ENCODE results near the gene CYBB. TPM values are rescaled to one million over a fixed set of nuclear protein-coding genes. Genes with fewer than 3 reads are reported as not detected.

The CYBB gene
- total and polyA plus RNA-seq, 2 experiments from 2014 or later, result 0.06 TPM; not detected in 1

DNA sequence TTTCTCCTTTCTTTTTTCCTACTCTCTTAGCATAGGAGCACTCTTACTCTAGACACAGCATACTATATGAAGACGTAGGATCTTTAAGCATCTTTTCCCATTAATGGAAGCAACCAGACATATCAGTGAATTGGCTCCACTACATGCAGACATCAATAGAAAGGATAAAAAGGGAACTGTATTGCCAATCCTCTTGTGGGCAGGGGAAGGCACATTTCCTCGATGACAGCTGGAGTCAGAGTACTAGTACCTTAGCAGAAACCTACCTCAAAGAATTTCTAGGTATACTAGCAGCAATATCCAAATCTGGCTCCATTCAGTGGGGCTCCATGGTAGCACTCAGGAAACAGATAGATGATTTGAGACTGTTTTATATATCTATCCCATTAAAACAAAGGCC, 20.1 kb downstream of the CYBB start (continued):
- TF ChIP-seq CREB1 (CRISPR knock-in tag; IDR thresholded peaks at IDR 0.05; ENCODE audit: low read depth), result no peak
- no peak for TF ChIP-seq POLR2AphosphoS5 (IDR thresholded peaks at IDR 0.05; ENCODE audit: low read depth)
- no peak for TF ChIP-seq STAT1 (IDR thresholded peaks at IDR 0.05; ENCODE audit: unreplicated experiment)
- TF ChIP-seq ZNF331 (CRISPR knock-in tag; IDR thresholded peaks at IDR 0.05; ENCODE audit: low read depth), result no peak

- H3K4me1 Mint-ChIP-seq, result no peaks in the 10 kb centered on the region
- H3K27ac Mint-ChIP-seq, result no peak overlapping the region
- H3K27me3 Mint-ChIP-seq (ENCODE audit: insufficient read depth, low read depth, poor library complexity), result no peaks in the 10 kb centered on the region
- H3K27me3 ChIP-seq (ENCODE audit: insufficient read depth), result no peaks in the 10 kb centered on the region
- H3K4me1 ChIP-seq (ENCODE audit: insufficient read depth), result no peaks in the 10 kb centered on the region
- H3K4me3 ChIP-seq, result no peak overlapping the region
- H3K9me2 ChIP-seq (ENCODE audit: insufficient read depth), result no peaks in the 10 kb centered on the region
- H2AFZ ChIP-seq, result no peak overlapping the region
- no peak for TF ChIP-seq CREB1 (CRISPR knock-in tag; IDR thresholded peaks at IDR 0.05; ENCODE audit: low read depth)
- no peak for TF ChIP-seq NANOG (IDR thresholded peaks at IDR 0.05; ENCODE audit: borderline replicate concordance)
- TF ChIP-seq, protein P1, sequence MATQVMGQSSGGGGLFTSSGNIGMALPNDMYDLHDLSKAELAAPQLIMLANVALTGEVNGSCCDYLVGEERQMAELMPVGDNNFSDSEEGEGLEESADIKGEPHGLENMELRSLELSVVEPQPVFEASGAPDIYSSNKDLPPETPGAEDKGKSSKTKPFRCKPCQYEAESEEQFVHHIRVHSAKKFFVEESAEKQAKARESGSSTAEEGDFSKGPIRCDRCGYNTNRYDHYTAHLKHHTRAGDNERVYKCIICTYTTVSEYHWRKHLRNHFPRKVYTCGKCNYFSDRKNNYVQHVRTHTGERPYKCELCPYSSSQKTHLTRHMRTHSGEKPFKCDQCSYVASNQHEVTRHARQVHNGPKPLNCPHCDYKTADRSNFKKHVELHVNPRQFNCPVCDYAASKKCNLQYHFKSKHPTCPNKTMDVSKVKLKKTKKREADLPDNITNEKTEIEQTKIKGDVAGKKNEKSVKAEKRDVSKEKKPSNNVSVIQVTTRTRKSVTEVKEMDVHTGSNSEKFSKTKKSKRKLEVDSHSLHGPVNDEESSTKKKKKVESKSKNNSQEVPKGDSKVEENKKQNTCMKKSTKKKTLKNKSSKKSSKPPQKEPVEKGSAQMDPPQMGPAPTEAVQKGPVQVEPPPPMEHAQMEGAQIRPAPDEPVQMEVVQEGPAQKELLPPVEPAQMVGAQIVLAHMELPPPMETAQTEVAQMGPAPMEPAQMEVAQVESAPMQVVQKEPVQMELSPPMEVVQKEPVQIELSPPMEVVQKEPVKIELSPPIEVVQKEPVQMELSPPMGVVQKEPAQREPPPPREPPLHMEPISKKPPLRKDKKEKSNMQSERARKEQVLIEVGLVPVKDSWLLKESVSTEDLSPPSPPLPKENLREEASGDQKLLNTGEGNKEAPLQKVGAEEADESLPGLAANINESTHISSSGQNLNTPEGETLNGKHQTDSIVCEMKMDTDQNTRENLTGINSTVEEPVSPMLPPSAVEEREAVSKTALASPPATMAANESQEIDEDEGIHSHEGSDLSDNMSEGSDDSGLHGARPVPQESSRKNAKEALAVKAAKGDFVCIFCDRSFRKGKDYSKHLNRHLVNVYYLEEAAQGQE (IDR thresholded peaks at IDR 0.05; ENCODE audit: unreplicated experiment), result no peak
- TF ChIP-seq ZNF462 (CRISPR knock-in tag; IDR thresholded peaks at IDR 0.05), result no peak
- no peak for TF ChIP-seq EZH2 (IDR thresholded peaks at IDR 0.05; ENCODE audit: low read depth, unreplicated experiment)
- no peak for TF ChIP-seq JUNB (IDR thresholded peaks at IDR 0.05; ENCODE audit: unreplicated experiment)
- TF ChIP-seq EZH2phosphoT487 (IDR thresholded peaks at IDR 0.05; ENCODE audit: unreplicated experiment), result no peak
- TF ChIP-seq POLR2AphosphoS5 (IDR thresholded peaks at IDR 0.05; ENCODE audit: low read depth), result no peak
- no peak for TF ChIP-seq ETS1 (IDR thresholded peaks at IDR 0.05)
- TF ChIP-seq STAT1 (IDR thresholded peaks at IDR 0.05; ENCODE audit: unreplicated experiment), result no peak
- TF ChIP-seq CTCF (conservative IDR thresholded peaks at IDR 0.05; ENCODE audit: low read depth in 2 of 2), result no peak
- TF ChIP-seq ZNF331 (CRISPR knock-in tag; IDR thresholded peaks at IDR 0.05; ENCODE audit: low read depth), result no peak
- TF ChIP-seq ZNF114 (CRISPR knock-in tag; IDR thresholded peaks at IDR 0.05), result no peak
- H3F3A ChIP-seq (replicated peaks; ENCODE audit: low read depth), result no peaks in the 10 kb centered on the region
- no peak for DNase-seq (ENCODE audit: low spot score)
- no peak for ATAC-seq
- H3K36me3 Mint-ChIP-seq (ENCODE audit: low read depth), result no peaks in the 10 kb centered on the region
- no peaks in the 10 kb centered on the region for H3K36me3 ChIP-seq (ENCODE audit: insufficient read depth)
- no peaks in the 10 kb centered on the region for H3K79me2 ChIP-seq (replicated peaks; ENCODE audit: insufficient read depth)
- H4K20me1 ChIP-seq (replicated peaks; ENCODE audit: insufficient read depth), result no peaks in the 10 kb centered on the region
- H3K9me3 Mint-ChIP-seq, result no peaks in the 10 kb centered on the region
- H3K4me2 ChIP-seq, result no peak overlapping the region
- H3K4me3 Mint-ChIP-seq, result no peak overlapping the region
- H3K27ac ChIP-seq (ENCODE audit: low read depth), result no peak overlapping the region
These were observed 20.9 kb downstream of the CYBB start for GRCh38 chrX:37800717-37801116.
